ENCODE results near the gene ZP2. TPM values are rescaled to one million over a fixed set of nuclear protein-coding genes. Genes with fewer than 3 reads are reported as not detected.

The ZP2 gene
- total and polyA plus RNA-seq, 2 of the 4 experiments (the other 2 are of a cell fraction): not detected

GRCh38 chr16:21169249-21169981 is 42.0 kb downstream of the ZP2 start:
- Histone ChIP-seq H3K4me3 (ENCODE audit: insufficient read depth, low read depth, low read length) (no peak overlapping the region), H4K5ac (ENCODE audit: low read depth, low read length) (no peak overlapping the region), H2AK5ac (ENCODE audit: low read depth, low read length) (peak overlapping the region; percentile 5; the same call in 1 of the 2 replicates), H4K91ac (ENCODE audit: insufficient read depth, low read depth, low read length) (no peak overlapping the region), H3K9me1 (ENCODE audit: insufficient read depth, low read length) (peaks cover 22% of the 10 kb centered on the region), H3K4me1 (ENCODE audit: control insufficient read depth, insufficient read depth, low read length) (peaks cover 13% of the 10 kb centered on the region), H3K4ac (ENCODE audit: low read depth, low read length) (peak overlapping the region; percentile 38; the same call in 1 of the 2 replicates), H3K79me1 (ENCODE audit: low read depth in 1 of 2, low read length in 2 of 2) (peaks cover 6 to 22% of the 10 kb centered on the region in 2 experiments; a peak in 3 of 4 replicates), H2AK9ac (replicated peaks; ENCODE audit: low read depth, low read length, poor library complexity) (no peak overlapping the region), H3K36me3 (ENCODE audit: control insufficient read depth, insufficient read depth, low read length) (peaks cover 41% of the 10 kb centered on the region), H3K27ac (ENCODE audit: insufficient read depth, low read length) (no peak overlapping the region), H2BK5ac (ENCODE audit: low read depth, low read length, poor library complexity, severe bottlenecking) (peak overlapping the region; percentile 20), H4K8ac (ENCODE audit: low read depth in 2 of 2, low read length in 2 of 2) (no peak overlapping the region), H3K27me3 (ENCODE audit: control insufficient read depth, insufficient read depth, low read length) (no peaks in the 10 kb centered on the region), H3K14ac (replicated peaks; ENCODE audit: low read depth, low read length) (no peak overlapping the region), H3K18ac (ENCODE audit: low read depth, low read length) (no peak overlapping the region; the same call in 1 of the 2 replicates), H3K56ac (ENCODE audit: extremely low read depth, insufficient read depth, low read length) (no peak overlapping the region), H2BK120ac (ENCODE audit: low read depth, low read length) (no peak overlapping the region), H4K20me1 (ENCODE audit: insufficient read depth, low read length) (peaks cover 17% of the 10 kb centered on the region), H3K9ac (ENCODE audit: low read depth, low read length) (no peak overlapping the region), H2BK15ac (ENCODE audit: low read depth, low read length) (peak overlapping the region; percentile 25; the same call in 2 of the 3 replicates), H3K23ac (ENCODE audit: low read depth, low read length) (no peak overlapping the region), H3K9me3 (ENCODE audit: control insufficient read depth, insufficient read depth, low read length) (no peaks in the 10 kb centered on the region), H2AFZ (replicated peaks; ENCODE audit: low read length, poor library complexity) (no peak overlapping the region), H3K4me2 (ENCODE audit: low read depth, low read length) (no peak overlapping the region), H2BK20ac (ENCODE audit: low read depth, low read length) (peak overlapping the region; percentile 73)
- dilution Hi-C loops (cut with HindIII; ENCODE audit: low sequenced_read_pairs, unreplicated experiment) (no loop called here), intact Hi-C loops (cut with micrococcal nuclease) (no loop called here), in situ Hi-C loops (cut with MboI; ENCODE audit: low sequenced_read_pairs) (loop anchor here (25.0 kb wide), 1 partner anchor 1168 kb away; no protein-coding TSS in a partner anchor)
- ChIA-PET POLR2A (ENCODE audit: unreplicated experiment) (no interaction called here), CTCF (interaction anchor here (0.6 to 1.0 kb wide), 5 partner anchors 17 to 131 kb away, joined by 3 to 7 read pairs (median 5); no protein-coding TSS in a partner anchor)
- ATAC-seq (ENCODE audit: low read depth) (peak; percentile 43; the same call in 1 of the 2 replicates), DNase-seq (peak; percentile 71)
- BruUV-seq (replicated peaks): no TSS peak
- WGBS, 2 experiments (ENCODE audit: extremely low coverage in 2 of 2, insufficient read length in 1 of 2): 100% methylated on average over 1 of the region's 5 CpGs; no CpG with 5 or more reads in 1 of the 2 experiments
- TF ChIP-seq FOS (IDR thresholded peaks at IDR 0.05; ENCODE audit: low read depth, low read length) (peak; percentile 42; the same call in 1 of the 2 replicates), MXI1 (IDR thresholded peaks at IDR 0.05; ENCODE audit: borderline replicate concordance, low read depth, low read length) (no peak)
